GM18498 (cell line): ENCODE data around the gene BCR.

Source experiments
- ATAC-seq: cut with Tn5 transposase; IDR thresholded peaks from one replicate; pipeline ENCODE4 v1.9.1; 2021; ENCODE audit warnings: mild to moderate bottlenecking, moderate library complexity; ENCODE audit not compliant: unreplicated experiment

BCR gene

GRCh38 chr22:23150762-23151161 is 29.5 kb upstream of the BCR start:
- no peak for ATAC-seq

- no peak for ATAC-seq
These were observed 28.5 kb upstream of the BCR start for GRCh38 chr22:23151827-23152226.

GRCh38 chr22:23152238-23153114 is 27.8 kb upstream of the BCR start:
- no peak for ATAC-seq

- no peak for ATAC-seq
These were observed 26.3 kb upstream of the BCR start for GRCh38 chr22:23153994-23154393.

- ATAC-seq = no peak
These were observed 25.8 kb upstream of the BCR start for GRCh38 chr22:23154461-23154860.

GRCh38 chr22:23155143-23155542 is 25.2 kb upstream of the BCR start:
- no peak for ATAC-seq

GRCh38 chr22:23155831-23156230 is 24.5 kb upstream of the BCR start:
- no peak for ATAC-seq

- ATAC-seq = no peak
These were observed 24.0 kb upstream of the BCR start for GRCh38 chr22:23156286-23156685.

GRCh38 chr22:23157560-23158515 is 22.5 kb upstream of the BCR start:
- no peak for ATAC-seq

- ATAC-seq = no peak
These were observed 21.6 kb upstream of the BCR start for GRCh38 chr22:23158516-23159290.

- no peak for ATAC-seq
These were observed 21.0 kb upstream of the BCR start for GRCh38 chr22:23159291-23159630.

GRCh38 chr22:23161029-23161428 is 19.3 kb upstream of the BCR start:
- no peak for ATAC-seq

- ATAC-seq = no peak
These were observed 18.7 kb upstream of the BCR start for GRCh38 chr22:23161574-23161973.

GRCh38 chr22:23163665-23164064 is 16.6 kb upstream of the BCR start:
- ATAC-seq = no peak

- no peak for ATAC-seq
These were observed 16.2 kb upstream of the BCR start for GRCh38 chr22:23164091-23164490.

GRCh38 chr22:23166042-23166831 is 14.1 kb upstream of the BCR start:
- no peak for ATAC-seq

GRCh38 chr22:23166841-23167616 is 13.3 kb upstream of the BCR start:
- no peak for ATAC-seq

GRCh38 chr22:23168391-23169042 is 11.8 kb upstream of the BCR start:
- ATAC-seq = no peak

- no peak for ATAC-seq
These were observed 11.3 kb upstream of the BCR start for GRCh38 chr22:23169043-23169406.
